IMR-90 (cell line): ENCODE data around the gene SH3RF2. TPM values are rescaled to one million over a fixed set of nuclear protein-coding genes. Genes with fewer than 3 reads are reported as not detected.

Source experiments
- ATAC-seq: fragments of 200-7000 bp; cut with Tn5 transposase; 2 replicates; pipeline ENCODE4 v1.9.1; 2020; ENCODE audit warnings: low read depth, mild to moderate bottlenecking, moderate library complexity
- BruUV-seq: library from RNA; stranded (reverse); fragments of 400-500 nt; replicated peaks from 2 replicates; lab custom pipeline; 2021; lab: Mats Ljungman, UMichigan
- CTCF ChIA-PET: fragments of 300-600 bp; formaldehyde crosslinking; extraction: SDS; loops from one replicate; lab custom pipeline; 2021; ENCODE audit warnings: antibody characterized with exemption; lab: Yijun Ruan, JAX
- POLR2A ChIA-PET: fragments of 300-600 bp; sonication (Branson Sonifier 250); formaldehyde crosslinking; loops from one replicate; lab custom pipeline; 2022; ENCODE audit warnings: antibody characterized with exemption; ENCODE audit not compliant: unreplicated experiment; lab: Charles Lee
- DNase-seq: peaks from one replicate; pipeline ENCODE4 v3.0.0; 2013
- H2AFZ ChIP-seq: replicated peaks from 2 replicates; pipeline ENCODE3; 2013; ENCODE audit warnings: low read length, mild to moderate bottlenecking; ENCODE audit not compliant: poor library complexity
- H2AK5ac ChIP-seq: 2 replicates; pipeline ENCODE4 v1.6.1; 2013; ENCODE audit warnings: low read depth, low read length, inconsistent platforms
- H2AK9ac ChIP-seq: replicated peaks from 2 replicates; pipeline ENCODE3; 2013; ENCODE audit warnings: mild to moderate bottlenecking, low read depth, low read length, moderate library complexity; ENCODE audit not compliant: poor library complexity
- H2BK120ac ChIP-seq: 2 replicates; pipeline ENCODE4 v1.6.1; 2013; ENCODE audit warnings: low read depth, low read length, inconsistent platforms
- H2BK15ac ChIP-seq: 3 replicates; pipeline ENCODE4 v1.6.1; 2013; ENCODE audit warnings: low read depth, low read length, inconsistent platforms
- H2BK20ac ChIP-seq: 2 replicates; pipeline ENCODE4 v1.6.1; 2013; ENCODE audit warnings: low read depth, mild to moderate bottlenecking, inconsistent platforms, low read length, moderate library complexity
- H2BK5ac ChIP-seq: 2 replicates; pipeline ENCODE4 v1.6.1; 2013; ENCODE audit warnings: mild to moderate bottlenecking, low read depth, low read length, inconsistent platforms; ENCODE audit not compliant: poor library complexity, severe bottlenecking
- H3K14ac ChIP-seq: replicated peaks from 2 replicates; pipeline ENCODE4 v1.6.1; 2013; ENCODE audit warnings: low read depth, low read length, inconsistent platforms
- H3K18ac ChIP-seq: 2 replicates; pipeline ENCODE4 v1.6.1; 2013; ENCODE audit warnings: low read depth, low read length, control low read depth
- H3K23ac ChIP-seq: 2 replicates; pipeline ENCODE4 v1.6.1; 2013; ENCODE audit warnings: low read depth, low read length, inconsistent platforms
- H3K27ac ChIP-seq: 2 replicates; pipeline ENCODE4 v1.5.1; 2013; ENCODE audit warnings: mild to moderate bottlenecking, control low read depth, low read length; ENCODE audit not compliant: insufficient read depth
- H3K27me3 ChIP-seq: 2 replicates; pipeline ENCODE4 v1.6.1; 2013; ENCODE audit warnings: low read length; ENCODE audit not compliant: control insufficient read depth, insufficient read depth
- H3K36me3 ChIP-seq: 2 replicates; pipeline ENCODE4 v1.6.1; 2013; ENCODE audit warnings: low read length, mixed read lengths; ENCODE audit not compliant: control insufficient read depth, insufficient read depth
- H3K4ac ChIP-seq: 2 replicates; pipeline ENCODE4 v1.6.1; 2013; ENCODE audit warnings: low read depth, low read length, inconsistent platforms
- H3K4me1 ChIP-seq: 2 replicates; pipeline ENCODE4 v1.6.1; 2013; ENCODE audit warnings: low read length, mixed read lengths; ENCODE audit not compliant: control insufficient read depth, insufficient read depth
- H3K4me2 ChIP-seq: 2 replicates; pipeline ENCODE4 v1.6.1; 2013; ENCODE audit warnings: low read depth, mild to moderate bottlenecking, control low read depth, low read length, moderate library complexity
- H3K4me3 ChIP-seq: 2 replicates; pipeline ENCODE4 v1.5.1; 2013; ENCODE audit warnings: low read depth, mild to moderate bottlenecking, control low read depth, low read length, moderate library complexity; ENCODE audit not compliant: insufficient read depth
- H3K56ac ChIP-seq: 2 replicates; pipeline ENCODE4 v1.6.1; 2013; ENCODE audit warnings: low read length, inconsistent platforms; ENCODE audit not compliant: insufficient read depth; ENCODE audit errors: extremely low read depth
- H3K79me1 ChIP-seq, 2 experiments: 2 replicates each; pipeline ENCODE4 v1.6.1; 2013; ENCODE audit warnings: low read length in 2 of 2, inconsistent platforms in 1 of 2, low read depth in 1 of 2
- H3K9ac ChIP-seq: 2 replicates; pipeline ENCODE4 v1.6.1; 2013; ENCODE audit warnings: low read depth, low read length, control low read depth
- H3K9me1 ChIP-seq: 2 replicates; pipeline ENCODE4 v1.6.1; 2013; ENCODE audit warnings: low read length, inconsistent platforms; ENCODE audit not compliant: insufficient read depth
- H3K9me3 ChIP-seq: 2 replicates; pipeline ENCODE4 v1.6.1; 2013; ENCODE audit warnings: low read length; ENCODE audit not compliant: control insufficient read depth, insufficient read depth
- H4K20me1 ChIP-seq: 2 replicates; pipeline ENCODE4 v1.6.1; 2013; ENCODE audit warnings: low read length, inconsistent platforms; ENCODE audit not compliant: insufficient read depth
- H4K5ac ChIP-seq: 2 replicates; pipeline ENCODE4 v1.6.1; 2013; ENCODE audit warnings: mild to moderate bottlenecking, low read depth, low read length, control low read depth
- H4K8ac ChIP-seq, 2 experiments: 2 replicates each; pipeline ENCODE4 v1.6.1; 2013; ENCODE audit warnings: low read depth in 2 of 2, low read length in 2 of 2, control low read depth in 1 of 2, inconsistent platforms in 1 of 2
- H4K91ac ChIP-seq: 2 replicates; pipeline ENCODE4 v1.6.1; 2013; ENCODE audit warnings: low read depth, low read length, inconsistent platforms; ENCODE audit not compliant: insufficient read depth
- RFX5 ChIP-seq: IDR thresholded peaks from 2 replicates; pipeline ENCODE4 v1.8.0; 2012; ENCODE audit warnings: low read depth, mild to moderate bottlenecking, low read length, moderate library complexity
- WGBS, 2 experiments: methylation state at CpG; one replicate each; pipeline versions ENCODE4 v1.1.5 to v1.1.7; 2013; ENCODE audit warnings: missing lambda C conversion rate in 2 of 2; ENCODE audit not compliant: insufficient read length in 1 of 2; ENCODE audit errors: extremely low coverage in 2 of 2; 5-methylcytosine and 5-hydroxymethylcytosine counted together
- dilution Hi-C: fragments of 300-500 bp; cut with HindIII; formaldehyde crosslinking; loops from one replicate; pipeline ENCODE4 v1.14.3; 2018; ENCODE audit warnings: low sequenced_read_pairs; ENCODE audit not compliant: unreplicated experiment
- in situ Hi-C: fragments of 300-500 bp; cut with MboI; formaldehyde crosslinking; loops from 3 replicates; pipeline ENCODE4 v1.14.3; 2019; ENCODE audit warnings: low sequenced_read_pairs, inconsistent platforms, mixed read lengths
- intact Hi-C: fragments of 100-400 bp; cut with micrococcal nuclease; formaldehyde crosslinking; loops from 2 replicates; pipeline ENCODE4 v1.10.0; 2022
- polyA plus RNA-seq, 3 experiments: library from polyadenylated mRNA; depleted of rRNA; stranded (reverse); fragments of >200 nt; gene quantifications; 2 replicates each; pipeline ENCODE4 v1.2.3, GENCODE V29; 2012; ENCODE audit warnings: low replicate concordance in 1 of 3
- total RNA-seq: library from RNA; depleted of rRNA; stranded (reverse); fragments of >200 nt; gene quantifications from 2 replicates; pipeline ENCODE4 v1.2.3, GENCODE V29; 2012
- TF ChIP-seq, protein P1 (sequence below): conservative IDR thresholded peaks from 2 replicates; pipeline ENCODE4 v1.5.1; 2012; ENCODE audit warnings: mild to moderate bottlenecking, low read depth, low read length, improper control_type of control experiment

SH3RF2 gene
- total and polyA plus RNA-seq, 2 of the 4 experiments (the other 2 are of a cell fraction), result 1.3 to 1.7 TPM

DNA sequence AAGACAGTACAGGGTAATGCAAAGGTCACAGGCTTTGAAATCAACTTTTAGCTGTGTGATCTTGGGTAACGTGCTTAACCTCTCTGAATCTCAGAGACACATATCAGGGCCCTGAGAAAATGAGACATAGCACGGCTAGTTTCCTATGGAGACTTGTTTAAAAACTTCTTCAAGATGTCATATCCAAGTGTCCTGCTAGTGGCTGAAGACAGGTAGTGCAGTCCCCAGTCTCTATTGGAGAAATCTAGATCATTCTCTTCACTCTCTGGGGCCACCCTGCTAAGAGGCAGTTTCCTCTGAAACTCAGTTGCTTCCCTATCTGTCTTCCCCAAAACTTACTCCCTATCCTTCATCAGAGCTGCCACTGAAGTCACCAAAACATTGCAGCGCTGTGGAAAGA is 33.3 kb upstream of the SH3RF2 start:
- Histone ChIP-seq H3K79me1 (no peaks in the 10 kb centered on the region), H2BK5ac (no peak overlapping the region), H3K9ac (no peak overlapping the region), H2AK9ac (no peak overlapping the region), H3K27me3 (peaks cover 5% of the 10 kb centered on the region), H3K27ac (no peak overlapping the region), H3K9me1 (0 out of 2 replicates have a peak, but pooled peaks cover 3% of the 10 kb centered on the region), H4K5ac (no peak overlapping the region), H3K36me3 (no peaks in the 10 kb centered on the region), H3K4ac (no peak overlapping the region), H4K8ac (no peak overlapping the region), H2AFZ (no peak overlapping the region), H3K14ac (no peak overlapping the region), H4K20me1 (no peaks in the 10 kb centered on the region), H3K18ac (no peak overlapping the region), H3K56ac (no peak overlapping the region), H3K4me3 (no peak overlapping the region), H2BK15ac (no peak overlapping the region), H2BK120ac (no peak overlapping the region), H3K23ac (no peak overlapping the region), H3K4me1 (no peaks in the 10 kb centered on the region), H2AK5ac (no peak overlapping the region), H2BK20ac (no peak overlapping the region), H4K91ac (no peak overlapping the region), H3K4me2 (no peak overlapping the region), H3K9me3 (no peaks in the 10 kb centered on the region)
- CTCF ChIA-PET, result interaction anchor here (0.6 to 2.5 kb wide), 2 partner anchors 15 to 24 kb away, joined by 3 to 7 read pairs; no protein-coding TSS in a partner anchor
- WGBS, 2 experiments, result 86% methylated on average over 1 of the region's 3 CpGs; no CpG with 5 or more reads in 1 of the 2 experiments
- intact Hi-C loops (no loop called here), dilution Hi-C loops (no loop called here), in situ Hi-C loops (no loop called here)
- TF ChIP-seq, protein P1, sequence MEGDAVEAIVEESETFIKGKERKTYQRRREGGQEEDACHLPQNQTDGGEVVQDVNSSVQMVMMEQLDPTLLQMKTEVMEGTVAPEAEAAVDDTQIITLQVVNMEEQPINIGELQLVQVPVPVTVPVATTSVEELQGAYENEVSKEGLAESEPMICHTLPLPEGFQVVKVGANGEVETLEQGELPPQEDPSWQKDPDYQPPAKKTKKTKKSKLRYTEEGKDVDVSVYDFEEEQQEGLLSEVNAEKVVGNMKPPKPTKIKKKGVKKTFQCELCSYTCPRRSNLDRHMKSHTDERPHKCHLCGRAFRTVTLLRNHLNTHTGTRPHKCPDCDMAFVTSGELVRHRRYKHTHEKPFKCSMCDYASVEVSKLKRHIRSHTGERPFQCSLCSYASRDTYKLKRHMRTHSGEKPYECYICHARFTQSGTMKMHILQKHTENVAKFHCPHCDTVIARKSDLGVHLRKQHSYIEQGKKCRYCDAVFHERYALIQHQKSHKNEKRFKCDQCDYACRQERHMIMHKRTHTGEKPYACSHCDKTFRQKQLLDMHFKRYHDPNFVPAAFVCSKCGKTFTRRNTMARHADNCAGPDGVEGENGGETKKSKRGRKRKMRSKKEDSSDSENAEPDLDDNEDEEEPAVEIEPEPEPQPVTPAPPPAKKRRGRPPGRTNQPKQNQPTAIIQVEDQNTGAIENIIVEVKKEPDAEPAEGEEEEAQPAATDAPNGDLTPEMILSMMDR, result 0 out of 2 replicates have a peak, but pooled peaks have one; percentile 9
- no peak for TF ChIP-seq RFX5
- BruUV-seq, result no TSS peak
- ATAC-seq, result peak; percentile 48; the same call in 1 of the 2 replicates
- POLR2A ChIA-PET, result no interaction called here
- DNase-seq, result no peak
